HG03045 (cell line): ENCODE results near the gene HOXA7.

Experiments used
- ATAC-seq: cut with Tn5 transposase; IDR thresholded peaks from one replicate; pipeline ENCODE4 v1.9.1; 2021; ENCODE audit warnings: mild to moderate bottlenecking, moderate library complexity; ENCODE audit not compliant: unreplicated experiment

The HOXA7 gene

GRCh38 chr7:27110186-27111031 lies 46.1 kb downstream of the HOXA7 start:
- ATAC-seq = no peak

GRCh38 chr7:27109466-27110185 lies 46.8 kb downstream of the HOXA7 start:
- no peak for ATAC-seq

DNA sequence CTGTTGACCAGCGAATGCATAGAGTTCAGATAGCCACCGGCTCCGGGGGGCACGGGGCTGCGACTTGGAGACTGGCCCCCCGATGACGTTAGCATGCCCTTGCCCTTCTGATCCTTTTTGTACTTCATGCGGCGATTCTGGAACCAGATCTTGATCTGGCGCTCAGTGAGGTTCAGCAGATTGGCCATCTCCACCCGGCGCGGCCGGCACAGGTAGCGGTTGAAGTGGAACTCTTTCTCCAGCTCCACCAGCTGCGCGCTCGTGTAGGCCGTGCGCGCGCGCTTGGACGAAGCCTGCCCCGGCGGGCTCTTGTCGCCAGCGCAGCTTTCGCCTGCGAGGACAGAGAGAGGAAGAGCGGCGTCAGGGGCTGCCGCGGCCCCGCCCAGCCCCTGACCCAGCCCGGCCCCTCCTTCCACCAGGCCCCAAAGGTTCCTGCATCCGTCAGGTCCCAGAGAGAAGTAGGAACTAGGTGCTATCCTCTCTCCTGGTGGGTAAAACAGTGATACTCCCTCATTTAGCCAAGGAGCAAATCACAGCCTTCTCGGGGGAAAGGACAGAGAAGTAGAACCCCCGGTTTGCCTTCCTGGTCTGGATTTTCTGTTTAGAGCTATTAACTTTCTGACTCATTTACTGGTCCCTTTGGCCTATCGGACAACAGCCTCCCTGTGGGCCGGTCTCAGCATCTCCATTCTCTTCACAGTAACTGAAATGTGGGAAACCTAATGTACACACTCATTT lies 47.9 kb downstream of the HOXA7 start:
- no peak for ATAC-seq

DNA sequence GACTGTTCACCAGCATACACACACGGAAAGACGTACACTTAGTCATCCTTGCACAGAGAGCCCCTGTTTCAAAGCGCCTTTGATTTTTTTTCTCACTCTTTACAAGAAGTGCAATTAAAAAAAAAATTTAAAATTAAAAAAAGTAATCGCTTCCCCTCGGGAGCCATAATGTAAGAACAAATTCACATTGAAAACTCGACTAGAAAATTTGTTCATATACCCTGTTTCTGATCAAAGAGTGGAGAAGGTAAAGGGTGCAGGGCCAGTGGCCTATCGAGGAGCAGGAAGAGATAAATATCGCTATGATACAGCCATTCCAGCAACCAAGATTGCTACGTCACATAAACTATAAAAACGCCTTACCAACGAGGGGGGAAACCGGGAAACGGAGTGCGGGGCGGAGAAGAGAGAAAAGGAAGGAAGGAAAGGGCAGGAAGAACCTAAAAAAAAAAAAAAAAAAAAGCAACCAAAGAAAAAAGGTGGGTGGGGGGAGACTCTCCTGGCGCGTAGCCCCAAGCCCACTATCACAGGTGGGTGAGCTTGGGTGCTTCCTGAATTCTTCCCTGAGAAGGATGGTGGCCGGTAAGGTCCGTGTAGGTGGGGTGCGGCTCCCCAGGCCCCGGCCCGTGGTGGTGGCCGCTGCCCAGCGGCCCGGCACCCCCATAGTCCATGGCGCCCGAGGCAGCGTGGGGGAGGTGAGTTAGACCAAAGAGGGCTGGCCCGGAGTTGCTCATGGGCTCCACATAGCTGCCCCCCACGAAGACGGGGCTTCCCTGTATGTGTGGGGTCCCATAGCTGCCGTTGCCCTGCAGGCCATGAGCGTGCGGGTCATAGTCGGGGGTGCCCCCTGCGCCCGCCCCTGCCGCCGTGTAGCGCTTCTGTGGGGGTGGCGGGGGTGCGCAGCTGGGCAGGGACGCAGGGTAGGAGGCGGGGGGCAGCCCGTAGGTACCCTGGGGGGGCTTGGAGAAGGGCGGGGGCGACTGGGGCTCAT lies 48.8 kb downstream of the HOXA7 start:
- ATAC-seq = no peak

DNA sequence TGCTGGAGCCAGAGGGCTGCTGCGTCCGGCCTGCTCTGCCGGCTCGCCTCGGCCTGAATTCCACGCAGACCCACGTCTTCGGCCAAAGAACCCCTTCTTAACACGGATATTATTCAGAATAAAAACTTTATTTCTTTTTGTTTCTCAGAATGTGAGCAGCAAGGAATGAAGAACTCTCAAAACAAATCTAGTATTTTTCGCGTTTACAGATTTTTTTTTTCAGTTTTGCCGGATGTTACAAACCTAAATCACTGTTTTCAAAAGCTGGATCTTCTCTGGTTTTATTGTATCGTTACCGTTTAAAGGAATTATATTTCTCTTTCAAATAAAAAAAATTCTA lies 49.6 kb downstream of the HOXA7 start:
- ATAC-seq = no peak

DNA sequence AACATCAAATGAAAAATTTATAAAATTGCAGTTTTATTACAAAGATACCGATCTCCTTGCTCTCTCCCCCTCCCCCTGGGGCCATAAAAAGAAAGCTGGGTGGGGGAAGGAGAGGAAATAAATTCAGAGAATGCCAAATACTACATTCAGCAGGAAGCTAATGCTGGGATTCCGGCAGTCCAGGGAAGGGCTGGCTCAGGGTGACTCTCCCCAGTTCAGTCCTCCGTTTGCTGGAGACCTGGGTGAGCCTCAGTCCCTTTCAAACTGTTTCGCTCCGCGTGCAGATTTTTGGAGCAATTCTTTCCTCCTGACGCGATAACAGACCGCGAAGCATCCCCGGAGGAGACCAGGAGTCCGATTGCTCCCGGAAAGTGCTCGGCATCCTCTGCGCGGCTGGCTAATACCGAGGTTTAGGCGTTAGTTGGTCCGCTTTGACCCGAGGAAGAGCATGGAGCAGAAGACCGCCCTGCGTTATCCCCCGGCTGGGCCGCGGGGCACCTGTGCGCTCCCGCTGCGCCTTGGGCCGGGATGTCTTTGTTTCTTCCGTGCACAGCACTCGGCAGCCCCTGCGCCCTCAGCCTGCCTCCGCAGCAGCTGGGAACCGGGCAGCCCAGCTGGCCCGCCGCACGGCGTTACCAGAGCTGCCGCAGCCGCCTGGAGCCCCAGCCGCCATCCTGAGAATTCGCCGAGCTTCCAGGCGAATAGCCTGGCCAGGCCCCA lies 50.1 kb downstream of the HOXA7 start:
- no peak for ATAC-seq

GRCh38 chr7:27105301-27106031 lies 51.0 kb downstream of the HOXA7 start:
- ATAC-seq = no peak

DNA sequence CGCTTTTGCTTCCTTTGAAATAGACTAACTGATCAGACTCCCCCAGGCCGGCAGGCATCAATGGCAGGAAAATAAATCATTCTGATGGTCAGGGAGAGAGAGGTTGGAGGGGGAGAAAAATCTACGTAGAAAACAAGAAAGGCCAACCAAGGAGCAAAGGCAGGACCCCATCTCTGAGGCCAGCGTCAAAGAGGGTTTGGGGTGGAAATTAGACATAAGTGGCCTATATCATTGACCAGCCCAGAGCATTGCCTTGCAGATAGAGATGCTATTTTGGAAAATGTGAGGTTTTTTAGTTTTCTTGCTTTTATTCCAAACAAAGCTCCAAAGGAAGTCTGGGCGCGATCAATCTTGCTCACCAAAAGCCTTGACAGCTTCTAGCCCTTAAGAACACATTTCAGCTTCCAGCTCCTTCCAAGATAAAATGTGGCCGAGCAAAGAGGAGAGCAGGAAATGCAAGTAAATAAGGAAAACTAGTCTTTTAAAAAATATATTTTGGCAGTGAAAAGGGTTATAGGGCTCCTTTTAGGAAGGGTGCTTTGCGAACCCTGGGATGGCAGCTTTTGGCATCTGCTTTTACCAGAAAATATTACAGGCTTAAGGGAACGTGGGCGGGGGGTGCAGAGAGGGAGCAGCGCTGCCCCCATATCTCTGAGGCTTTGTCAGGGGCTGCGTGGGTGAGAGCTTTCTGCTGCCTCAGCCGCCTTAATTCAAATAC lies 52.0 kb downstream of the HOXA7 start:
- ATAC-seq = no peak
